ENCODE measurements around the gene KCNJ6. TPM values are rescaled to one million over a fixed set of nuclear protein-coding genes. Genes with fewer than 3 reads are reported as not detected.

The KCNJ6 gene
- total RNA-seq, 1 donor from 2014 or later = 0.75 TPM

DNA sequence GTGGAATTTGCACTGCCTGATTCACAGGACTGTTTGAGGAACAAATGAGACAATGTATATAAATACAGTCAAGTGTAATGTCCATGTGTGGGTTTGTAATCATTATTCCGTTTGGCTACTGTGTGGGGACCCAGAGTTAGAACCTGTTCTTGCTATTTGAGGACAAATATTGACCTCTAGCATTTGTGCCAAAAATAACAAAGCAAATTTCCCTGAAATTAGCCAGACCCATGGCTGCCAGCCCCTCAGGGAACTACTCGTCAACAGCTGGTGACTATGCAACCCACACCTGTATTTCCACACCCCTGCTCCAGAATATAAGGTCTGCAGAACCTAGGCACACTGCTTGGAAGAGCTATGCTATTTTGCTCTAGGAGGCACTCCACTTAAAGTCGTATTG, 70.7 kb downstream of the KCNJ6 start:
- Mint-ChIP-seq H3K9me3 (peaks cover 10% of the 10 kb centered on the region), H3K27ac (ENCODE audit: unreplicated experiment) (no peak overlapping the region), H3K27me3 (ENCODE audit: low read depth) (no peaks in the 10 kb centered on the region), H3K36me3 (ENCODE audit: low read depth) (peaks cover 7% of the 10 kb centered on the region), H3K4me1 (peaks cover 19% of the 10 kb centered on the region), H3K4me3 (no peak overlapping the region)
- no peak for DNase-seq (ENCODE audit: low read depth, low spot score)
- TF ChIP-seq CTCF (conservative IDR thresholded peaks at IDR 0.05) = no peak

- Mint-ChIP-seq H3K4me3 (no peak overlapping the region), H3K36me3 (ENCODE audit: low read depth) (no peaks in the 10 kb centered on the region), H3K9me3 (peaks cover 2% of the 10 kb centered on the region), H3K27ac (ENCODE audit: unreplicated experiment) (no peak overlapping the region), H3K27me3 (ENCODE audit: low read depth) (no peaks in the 10 kb centered on the region), H3K4me1 (peaks cover 30% of the 10 kb centered on the region)
- no peak for TF ChIP-seq CTCF (conservative IDR thresholded peaks at IDR 0.05)
- DNase-seq (ENCODE audit: low read depth, low spot score) = no peak
Measured at GRCh38 chr21:37843191-37843590, 73.1 kb downstream of the KCNJ6 start.

- no peak for DNase-seq (ENCODE audit: low read depth, low spot score)
- H3K9me3 Mint-ChIP-seq = peaks cover 2% of the 10 kb centered on the region
- H3K4me3 Mint-ChIP-seq = no peak overlapping the region
- peaks cover 30% of the 10 kb centered on the region for H3K4me1 Mint-ChIP-seq
- no peaks in the 10 kb centered on the region for H3K36me3 Mint-ChIP-seq (ENCODE audit: low read depth)
- H3K27me3 Mint-ChIP-seq (ENCODE audit: low read depth) = no peaks in the 10 kb centered on the region
- no peak overlapping the region for H3K27ac Mint-ChIP-seq (ENCODE audit: unreplicated experiment)
- no peak for TF ChIP-seq CTCF (conservative IDR thresholded peaks at IDR 0.05)
Measured at GRCh38 chr21:37842163-37842919, 73.9 kb downstream of the KCNJ6 start.

DNA sequence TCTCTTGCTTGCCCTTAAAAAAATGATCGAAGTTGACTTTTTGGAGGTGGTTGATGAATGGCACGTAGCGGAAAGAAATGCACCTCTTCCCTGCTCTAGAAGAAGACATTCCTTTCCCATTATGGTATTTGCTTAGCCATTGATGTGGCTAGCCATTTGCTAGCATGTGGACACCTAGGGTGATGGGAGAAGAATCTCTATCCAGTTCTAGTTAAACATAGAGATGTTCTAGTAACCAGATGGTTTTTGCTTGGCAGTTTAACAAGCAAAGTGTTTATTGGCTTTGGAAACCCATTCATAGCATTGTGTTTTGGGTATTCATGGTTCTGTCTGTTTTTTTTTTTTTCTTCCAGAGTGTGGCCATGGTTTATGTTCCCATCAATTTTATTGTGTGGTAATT, 78.9 kb downstream of the KCNJ6 start:
- H3K4me3 Mint-ChIP-seq = no peak overlapping the region
- no peaks in the 10 kb centered on the region for H3K27me3 Mint-ChIP-seq (ENCODE audit: low read depth)
- no peak for DNase-seq (ENCODE audit: low read depth, low spot score)
- H3K9me3 Mint-ChIP-seq = peaks cover 5% of the 10 kb centered on the region
- no peaks in the 10 kb centered on the region for H3K36me3 Mint-ChIP-seq (ENCODE audit: low read depth)
- no peak overlapping the region for H3K27ac Mint-ChIP-seq (ENCODE audit: unreplicated experiment)
- peaks cover 11% of the 10 kb centered on the region for H3K4me1 Mint-ChIP-seq
- TF ChIP-seq CTCF (conservative IDR thresholded peaks at IDR 0.05) = no peak

DNA sequence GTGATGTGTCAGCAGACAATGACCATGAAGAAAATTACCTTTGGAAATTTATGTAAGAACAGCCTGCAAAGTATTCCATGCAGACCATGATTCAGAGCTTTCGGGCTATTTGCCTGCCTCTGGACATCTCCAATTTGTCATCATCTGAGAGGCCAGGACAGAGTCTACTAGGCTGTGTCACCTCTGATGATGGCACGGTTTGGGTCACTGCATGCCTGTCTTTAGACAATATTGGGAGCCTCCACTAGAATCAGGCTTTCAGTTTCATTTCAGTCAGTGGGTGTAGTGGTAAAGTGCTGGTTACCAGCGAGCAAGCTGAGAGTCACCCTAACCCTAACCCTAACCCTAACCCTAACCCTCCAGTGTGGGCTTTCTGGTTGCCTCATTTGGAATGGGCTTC, 80.8 kb downstream of the KCNJ6 start:
- Mint-ChIP-seq H3K4me3 (no peak overlapping the region), H3K4me1 (peaks cover 11% of the 10 kb centered on the region), H3K9me3 (peaks cover 5% of the 10 kb centered on the region), H3K36me3 (ENCODE audit: low read depth) (no peaks in the 10 kb centered on the region), H3K27ac (ENCODE audit: unreplicated experiment) (no peak overlapping the region), H3K27me3 (ENCODE audit: low read depth) (no peaks in the 10 kb centered on the region)
- TF ChIP-seq CTCF (conservative IDR thresholded peaks at IDR 0.05) = no peak
- DNase-seq (ENCODE audit: low read depth, low spot score) = no peak

Data from neural crest cell (in vitro differentiated cells).